Vagina (tissue), 2 donors: ENCODE results near the gene DLL1.

ENCODE experiments used
- POLR2A ChIP-seq, 2 donors: fragments of 450-650 bp; IDR thresholded peaks; one replicate each; pipeline ENCODE4 v1.6.1; 2017; ENCODE audit warnings: antibody characterized with exemption in 2 of 2, mild to moderate bottlenecking in 2 of 2, moderate library complexity in 2 of 2
- POLR2AphosphoS5 ChIP-seq, 2 donors: sonication (generic); formaldehyde crosslinking; IDR thresholded peaks; one replicate each; pipeline ENCODE4 v1.9.0; 2017; ENCODE audit warnings: antibody characterized with exemption in 2 of 2, mild to moderate bottlenecking in 2 of 2, low read depth in 1 of 2; ENCODE audit not compliant: insufficient read depth in 1 of 2
- TF ChIP-seq, protein P1 (sequence below), 3 experiments: fragments of 450-650 bp in 2 of 3; fragments of 200-600 bp in 1 of 3; sonication (generic) in 1 of 3; IDR thresholded peaks; one replicate each; pipeline ENCODE4 v1.5.1; 2017 to 2019; ENCODE audit warnings: antibody characterized with exemption in 3 of 3, mild to moderate bottlenecking in 2 of 3, moderate library complexity in 2 of 3

DNA sequence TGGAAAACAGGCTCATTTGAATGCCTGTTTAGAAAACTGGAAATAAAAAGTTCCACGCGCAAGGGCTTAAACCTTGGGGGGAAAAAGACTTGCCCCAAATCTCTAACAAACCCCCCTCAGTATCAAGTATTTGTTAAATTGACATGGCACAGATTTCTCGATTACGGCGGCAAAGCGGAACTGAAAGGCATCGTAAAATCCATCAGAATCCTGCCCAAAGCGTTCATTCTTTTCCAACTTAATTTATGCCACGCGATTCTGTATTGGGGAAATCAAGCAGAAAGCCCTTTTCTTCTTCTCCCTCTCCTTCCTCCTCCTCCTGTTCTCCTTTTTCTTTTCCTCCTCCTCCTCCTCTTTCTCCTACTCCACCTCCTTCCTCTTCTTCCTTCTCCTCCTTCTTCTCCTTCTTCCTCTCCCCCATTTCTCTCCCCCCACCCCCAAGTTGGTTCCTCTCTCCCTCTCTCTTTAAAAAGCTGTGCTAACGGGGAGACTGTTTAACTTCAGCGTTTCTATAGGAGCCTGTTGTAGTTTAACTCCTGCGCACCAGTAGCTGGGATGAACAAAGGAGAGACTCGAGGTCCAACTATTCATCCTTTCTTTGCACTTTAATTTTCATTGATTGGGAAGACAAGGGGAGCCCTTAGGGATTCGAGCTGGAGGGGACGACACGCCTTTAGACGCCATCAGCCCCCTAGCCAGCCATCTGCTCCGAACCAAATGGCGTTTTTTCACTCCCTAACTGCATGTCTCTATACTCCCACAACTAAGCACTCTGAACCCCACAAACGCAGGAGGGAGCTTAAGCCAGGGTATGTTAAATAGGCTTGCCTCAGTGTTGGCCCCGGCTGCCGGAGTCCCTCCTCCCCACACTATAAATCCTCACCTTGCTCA lies 2.7 kb upstream of the DLL1 start:
- TF ChIP-seq, protein P1, sequence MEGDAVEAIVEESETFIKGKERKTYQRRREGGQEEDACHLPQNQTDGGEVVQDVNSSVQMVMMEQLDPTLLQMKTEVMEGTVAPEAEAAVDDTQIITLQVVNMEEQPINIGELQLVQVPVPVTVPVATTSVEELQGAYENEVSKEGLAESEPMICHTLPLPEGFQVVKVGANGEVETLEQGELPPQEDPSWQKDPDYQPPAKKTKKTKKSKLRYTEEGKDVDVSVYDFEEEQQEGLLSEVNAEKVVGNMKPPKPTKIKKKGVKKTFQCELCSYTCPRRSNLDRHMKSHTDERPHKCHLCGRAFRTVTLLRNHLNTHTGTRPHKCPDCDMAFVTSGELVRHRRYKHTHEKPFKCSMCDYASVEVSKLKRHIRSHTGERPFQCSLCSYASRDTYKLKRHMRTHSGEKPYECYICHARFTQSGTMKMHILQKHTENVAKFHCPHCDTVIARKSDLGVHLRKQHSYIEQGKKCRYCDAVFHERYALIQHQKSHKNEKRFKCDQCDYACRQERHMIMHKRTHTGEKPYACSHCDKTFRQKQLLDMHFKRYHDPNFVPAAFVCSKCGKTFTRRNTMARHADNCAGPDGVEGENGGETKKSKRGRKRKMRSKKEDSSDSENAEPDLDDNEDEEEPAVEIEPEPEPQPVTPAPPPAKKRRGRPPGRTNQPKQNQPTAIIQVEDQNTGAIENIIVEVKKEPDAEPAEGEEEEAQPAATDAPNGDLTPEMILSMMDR (IDR thresholded peaks at IDR 0.05), result no peak
- TF ChIP-seq POLR2A (IDR thresholded peaks at IDR 0.05) (no peak), POLR2AphosphoS5 (IDR thresholded peaks at IDR 0.05; ENCODE audit: insufficient read depth in 1 of 2, low read depth in 1 of 2) (no peak)
